RWPE1 (cell line): ENCODE results near the gene EEF1AKMT4.

Source experiments
- CTCF ChIA-PET: fragments of 350-600 bp; sonication (Branson Sonifier 250); formaldehyde crosslinking; extraction: SDS; loops from one replicate; lab custom pipeline; 2021; lab: Yijun Ruan, JAX
- POLR2A ChIA-PET: fragments of 400-600 bp; formaldehyde crosslinking; extraction: SDS; loops from one replicate; lab custom pipeline; 2020; ENCODE audit warnings: antibody characterized with exemption; ENCODE audit not compliant: low non-redundant PET; lab: Yijun Ruan, JAX
- DNase-seq: peaks from one replicate; pipeline ENCODE4 v3.0.0; 2012; ENCODE audit warnings: low spot score
- H3K27ac ChIP-seq: fragments of 450-650 bp; 2 replicates; pipeline ENCODE4 v1.5.1; 2017
- CTCF ChIP-seq: fragments of 450-650 bp; conservative IDR thresholded peaks from 2 replicates; pipeline ENCODE4 v1.5.1; 2017; ENCODE audit warnings: low read depth, mild to moderate bottlenecking

Gene EEF1AKMT4

GRCh38 chr3:184298759-184299487, 49.5 kb downstream of the EEF1AKMT4 start, which contains the start of gene PSMD2:
TSS of gene PSMD2 (plus strand) at chr3:184299241. CDS start at chr3:184299267, 26 bp downstream.
- peak within 1 kb of the TSS; percentile 80 for H3K27ac ChIP-seq
- no peak for TF ChIP-seq CTCF
- ChIA-PET CTCF (no interaction called here), POLR2A (interaction anchor here (0.7 kb wide), 1 partner anchor 47 kb away, joined by 4 read pairs; no protein-coding TSS in a partner anchor)
- peak; percentile 97 for DNase-seq

- no peak for DNase-seq
- CTCF ChIA-PET = interaction anchor here (0.6 kb wide), 1 partner anchor 530 kb away, joined by 3 read pairs; no protein-coding TSS in a partner anchor
- peak overlapping the region; percentile 80 for H3K27ac ChIP-seq
- POLR2A ChIA-PET = interaction anchor here (0.7 kb wide), 1 partner anchor 46 kb away, joined by 4 read pairs; no protein-coding TSS in a partner anchor
- no peak for TF ChIP-seq CTCF
Measured at GRCh38 chr3:184299488-184300377, 50.3 kb downstream of the EEF1AKMT4 start.

GRCh38 chr3:184300378-184300720, 50.9 kb downstream of the EEF1AKMT4 start:
- ChIA-PET POLR2A (no interaction called here), CTCF (no interaction called here)
- H3K27ac ChIP-seq = no peak overlapping the region
- no peak for TF ChIP-seq CTCF
- peak; percentile 64 for DNase-seq

- H3K27ac ChIP-seq = no peak overlapping the region
- POLR2A ChIA-PET = interaction anchor here (0.6 kb wide), 1 partner anchor 38 kb away, joined by 6 read pairs; no protein-coding TSS in a partner anchor
- CTCF ChIA-PET = interaction anchor here (0.5 to 1.1 kb wide), 4 partner anchors 51 to 418 kb away, joined by 3 to 6 read pairs (median 4); no protein-coding TSS in a partner anchor
- no peak for DNase-seq
- TF ChIP-seq CTCF = no peak
Measured at GRCh38 chr3:184305577-184305976, 56.1 kb downstream of the EEF1AKMT4 start.

DNA sequence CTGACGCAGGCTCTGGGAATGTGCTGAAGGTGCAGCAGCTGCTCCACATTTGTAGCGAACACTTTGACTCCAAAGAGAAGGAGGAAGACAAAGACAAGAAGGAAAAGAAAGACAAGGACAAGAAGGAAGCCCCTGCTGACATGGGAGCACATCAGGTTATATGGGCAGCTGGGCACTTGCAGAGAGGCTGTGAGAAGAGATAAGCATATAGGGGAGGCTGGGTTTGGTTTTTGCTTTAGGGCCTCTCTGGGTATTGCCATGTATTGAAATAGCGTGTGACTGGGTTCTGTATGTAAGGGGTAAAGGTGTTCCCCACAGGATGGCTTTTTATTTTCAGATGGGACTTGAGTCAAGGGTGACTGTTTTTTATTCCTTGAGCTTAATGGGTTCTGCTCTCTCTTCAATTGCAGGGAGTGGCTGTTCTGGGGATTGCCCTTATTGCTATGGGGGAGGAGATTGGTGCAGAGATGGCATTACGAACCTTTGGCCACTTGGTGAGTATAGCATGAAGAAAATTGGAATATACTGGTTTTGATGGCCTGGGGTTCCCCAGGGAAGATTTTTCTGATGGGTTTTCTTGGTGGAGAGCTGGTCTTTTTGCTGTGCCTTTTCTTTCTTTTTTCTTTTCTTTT, 57.0 kb downstream of the EEF1AKMT4 start:
- no peak for TF ChIP-seq CTCF
- ChIA-PET CTCF (interaction anchor here (0.6 to 1.1 kb wide), 3 partner anchors 52 to 61 kb away, joined by 3 to 6 read pairs (median 3); no protein-coding TSS in a partner anchor), POLR2A (no interaction called here)
- no peak overlapping the region for H3K27ac ChIP-seq
- no peak for DNase-seq
